IMR-90 (cell line): ENCODE results near the gene CFL2. TPM values are rescaled to one million over a fixed set of nuclear protein-coding genes. Genes with fewer than 3 reads are reported as not detected.
A peak's percentile ranks its signal among the peaks of the same experiment; 100 is the strongest.

Source experiments
- ATAC-seq: fragments of 200-7000 bp; cut with Tn5 transposase; 2 replicates; pipeline ENCODE4 v1.9.1; 2020; ENCODE audit warnings: low read depth, mild to moderate bottlenecking, moderate library complexity
- BruUV-seq: library from RNA; stranded (reverse); fragments of 400-500 nt; replicated peaks from 2 replicates; lab custom pipeline; 2021; lab: Mats Ljungman, UMichigan
- CTCF ChIA-PET: fragments of 300-600 bp; formaldehyde crosslinking; extraction: SDS; loops from one replicate; lab custom pipeline; 2021; ENCODE audit warnings: antibody characterized with exemption; lab: Yijun Ruan, JAX
- POLR2A ChIA-PET: fragments of 300-600 bp; sonication (Branson Sonifier 250); formaldehyde crosslinking; loops from one replicate; lab custom pipeline; 2022; ENCODE audit warnings: antibody characterized with exemption; ENCODE audit not compliant: unreplicated experiment; lab: Charles Lee
- DNase-seq: peaks from one replicate; pipeline ENCODE4 v3.0.0; 2013
- H2AFZ ChIP-seq: replicated peaks from 2 replicates; pipeline ENCODE3; 2013; ENCODE audit warnings: low read length, mild to moderate bottlenecking; ENCODE audit not compliant: poor library complexity
- H2AK5ac ChIP-seq: 2 replicates; pipeline ENCODE4 v1.6.1; 2013; ENCODE audit warnings: low read depth, low read length, inconsistent platforms
- H2AK9ac ChIP-seq: replicated peaks from 2 replicates; pipeline ENCODE3; 2013; ENCODE audit warnings: mild to moderate bottlenecking, low read depth, low read length, moderate library complexity; ENCODE audit not compliant: poor library complexity
- H2BK120ac ChIP-seq: 2 replicates; pipeline ENCODE4 v1.6.1; 2013; ENCODE audit warnings: low read depth, low read length, inconsistent platforms
- H2BK15ac ChIP-seq: 3 replicates; pipeline ENCODE4 v1.6.1; 2013; ENCODE audit warnings: low read depth, low read length, inconsistent platforms
- H2BK20ac ChIP-seq: 2 replicates; pipeline ENCODE4 v1.6.1; 2013; ENCODE audit warnings: low read depth, mild to moderate bottlenecking, inconsistent platforms, low read length, moderate library complexity
- H2BK5ac ChIP-seq: 2 replicates; pipeline ENCODE4 v1.6.1; 2013; ENCODE audit warnings: mild to moderate bottlenecking, low read depth, low read length, inconsistent platforms; ENCODE audit not compliant: poor library complexity, severe bottlenecking
- H3K14ac ChIP-seq: replicated peaks from 2 replicates; pipeline ENCODE4 v1.6.1; 2013; ENCODE audit warnings: low read depth, low read length, inconsistent platforms
- H3K18ac ChIP-seq: 2 replicates; pipeline ENCODE4 v1.6.1; 2013; ENCODE audit warnings: low read depth, low read length, control low read depth
- H3K23ac ChIP-seq: 2 replicates; pipeline ENCODE4 v1.6.1; 2013; ENCODE audit warnings: low read depth, low read length, inconsistent platforms
- H3K27ac ChIP-seq: 2 replicates; pipeline ENCODE4 v1.5.1; 2013; ENCODE audit warnings: mild to moderate bottlenecking, control low read depth, low read length; ENCODE audit not compliant: insufficient read depth
- H3K27me3 ChIP-seq: 2 replicates; pipeline ENCODE4 v1.6.1; 2013; ENCODE audit warnings: low read length; ENCODE audit not compliant: control insufficient read depth, insufficient read depth
- H3K36me3 ChIP-seq: 2 replicates; pipeline ENCODE4 v1.6.1; 2013; ENCODE audit warnings: low read length, mixed read lengths; ENCODE audit not compliant: control insufficient read depth, insufficient read depth
- H3K4ac ChIP-seq: 2 replicates; pipeline ENCODE4 v1.6.1; 2013; ENCODE audit warnings: low read depth, low read length, inconsistent platforms
- H3K4me1 ChIP-seq: 2 replicates; pipeline ENCODE4 v1.6.1; 2013; ENCODE audit warnings: low read length, mixed read lengths; ENCODE audit not compliant: control insufficient read depth, insufficient read depth
- H3K4me2 ChIP-seq: 2 replicates; pipeline ENCODE4 v1.6.1; 2013; ENCODE audit warnings: low read depth, mild to moderate bottlenecking, control low read depth, low read length, moderate library complexity
- H3K4me3 ChIP-seq: 2 replicates; pipeline ENCODE4 v1.5.1; 2013; ENCODE audit warnings: low read depth, mild to moderate bottlenecking, control low read depth, low read length, moderate library complexity; ENCODE audit not compliant: insufficient read depth
- H3K56ac ChIP-seq: 2 replicates; pipeline ENCODE4 v1.6.1; 2013; ENCODE audit warnings: low read length, inconsistent platforms; ENCODE audit not compliant: insufficient read depth; ENCODE audit errors: extremely low read depth
- H3K79me1 ChIP-seq, 2 experiments: 2 replicates each; pipeline ENCODE4 v1.6.1; 2013; ENCODE audit warnings: low read length in 2 of 2, inconsistent platforms in 1 of 2, low read depth in 1 of 2
- H3K9ac ChIP-seq: 2 replicates; pipeline ENCODE4 v1.6.1; 2013; ENCODE audit warnings: low read depth, low read length, control low read depth
- H3K9me1 ChIP-seq: 2 replicates; pipeline ENCODE4 v1.6.1; 2013; ENCODE audit warnings: low read length, inconsistent platforms; ENCODE audit not compliant: insufficient read depth
- H3K9me3 ChIP-seq: 2 replicates; pipeline ENCODE4 v1.6.1; 2013; ENCODE audit warnings: low read length; ENCODE audit not compliant: control insufficient read depth, insufficient read depth
- H4K20me1 ChIP-seq: 2 replicates; pipeline ENCODE4 v1.6.1; 2013; ENCODE audit warnings: low read length, inconsistent platforms; ENCODE audit not compliant: insufficient read depth
- H4K5ac ChIP-seq: 2 replicates; pipeline ENCODE4 v1.6.1; 2013; ENCODE audit warnings: mild to moderate bottlenecking, low read depth, low read length, control low read depth
- H4K8ac ChIP-seq, 2 experiments: 2 replicates each; pipeline ENCODE4 v1.6.1; 2013; ENCODE audit warnings: low read depth in 2 of 2, low read length in 2 of 2, control low read depth in 1 of 2, inconsistent platforms in 1 of 2
- H4K91ac ChIP-seq: 2 replicates; pipeline ENCODE4 v1.6.1; 2013; ENCODE audit warnings: low read depth, low read length, inconsistent platforms; ENCODE audit not compliant: insufficient read depth
- BHLHE40 ChIP-seq: fragments of 150-350 bp; IDR thresholded peaks from 2 replicates; pipeline ENCODE4 v1.6.1; 2016; ENCODE audit warnings: mild to moderate bottlenecking, low read depth, low read length
- CEBPB ChIP-seq: IDR thresholded peaks from 2 replicates; pipeline ENCODE4 v1.6.1; 2012; ENCODE audit warnings: low read depth, low read length, improper control_type of control experiment
- CHD1 ChIP-seq: IDR thresholded peaks from 2 replicates; pipeline ENCODE4 v1.6.1; 2012; ENCODE audit warnings: low read depth, low read length, improper control_type of control experiment
- MAZ ChIP-seq: IDR thresholded peaks from 2 replicates; pipeline ENCODE4 v1.6.1; 2012; ENCODE audit warnings: low read depth, mild to moderate bottlenecking, low read length, improper control_type of control experiment, moderate library complexity, borderline replicate concordance
- MXI1 ChIP-seq: IDR thresholded peaks from 2 replicates; pipeline ENCODE4 v1.6.1; 2012; ENCODE audit warnings: low read depth, mild to moderate bottlenecking, low read length, moderate library complexity, borderline replicate concordance
- POLR2A ChIP-seq: IDR thresholded peaks from 2 replicates; pipeline ENCODE4 v1.6.1; 2012; ENCODE audit warnings: mild to moderate bottlenecking, low read depth, low read length
- RCOR1 ChIP-seq: IDR thresholded peaks from 2 replicates; pipeline ENCODE4 v1.6.1; 2012; ENCODE audit warnings: mild to moderate bottlenecking, low read length, improper control_type of control experiment; ENCODE audit not compliant: insufficient replicate concordance
- WGBS, 2 experiments: methylation state at CpG; one replicate each; pipeline versions ENCODE4 v1.1.5 to v1.1.7; 2013; ENCODE audit warnings: missing lambda C conversion rate in 2 of 2; ENCODE audit not compliant: insufficient read length in 1 of 2; ENCODE audit errors: extremely low coverage in 2 of 2; 5-methylcytosine and 5-hydroxymethylcytosine counted together
- dilution Hi-C: fragments of 300-500 bp; cut with HindIII; formaldehyde crosslinking; loops from one replicate; pipeline ENCODE4 v1.14.3; 2018; ENCODE audit warnings: low sequenced_read_pairs; ENCODE audit not compliant: unreplicated experiment
- in situ Hi-C: fragments of 300-500 bp; cut with MboI; formaldehyde crosslinking; loops from 3 replicates; pipeline ENCODE4 v1.14.3; 2019; ENCODE audit warnings: low sequenced_read_pairs, inconsistent platforms, mixed read lengths
- intact Hi-C: fragments of 100-400 bp; cut with micrococcal nuclease; formaldehyde crosslinking; loops from 2 replicates; pipeline ENCODE4 v1.10.0; 2022
- polyA plus RNA-seq, 3 experiments: library from polyadenylated mRNA; depleted of rRNA; stranded (reverse); fragments of >200 nt; gene quantifications; 2 replicates each; pipeline ENCODE4 v1.2.3, GENCODE V29; 2012; ENCODE audit warnings: low replicate concordance in 1 of 3
- total RNA-seq: library from RNA; depleted of rRNA; stranded (reverse); fragments of >200 nt; gene quantifications from 2 replicates; pipeline ENCODE4 v1.2.3, GENCODE V29; 2012
- TF ChIP-seq, protein P1 (sequence below): conservative IDR thresholded peaks from 2 replicates; pipeline ENCODE4 v1.5.1; 2012; ENCODE audit warnings: mild to moderate bottlenecking, low read depth, low read length, improper control_type of control experiment
- TF ChIP-seq, protein P2 (sequence below): fragments of 150-350 bp; IDR thresholded peaks from 2 replicates; pipeline ENCODE4 v1.6.1; 2016; ENCODE audit warnings: low read depth, mild to moderate bottlenecking, low read length, moderate library complexity, borderline replicate concordance

CFL2 gene
- total and polyA plus RNA-seq, 2 of the 4 experiments (the other 2 are of a cell fraction): 106 to 151 TPM

DNA sequence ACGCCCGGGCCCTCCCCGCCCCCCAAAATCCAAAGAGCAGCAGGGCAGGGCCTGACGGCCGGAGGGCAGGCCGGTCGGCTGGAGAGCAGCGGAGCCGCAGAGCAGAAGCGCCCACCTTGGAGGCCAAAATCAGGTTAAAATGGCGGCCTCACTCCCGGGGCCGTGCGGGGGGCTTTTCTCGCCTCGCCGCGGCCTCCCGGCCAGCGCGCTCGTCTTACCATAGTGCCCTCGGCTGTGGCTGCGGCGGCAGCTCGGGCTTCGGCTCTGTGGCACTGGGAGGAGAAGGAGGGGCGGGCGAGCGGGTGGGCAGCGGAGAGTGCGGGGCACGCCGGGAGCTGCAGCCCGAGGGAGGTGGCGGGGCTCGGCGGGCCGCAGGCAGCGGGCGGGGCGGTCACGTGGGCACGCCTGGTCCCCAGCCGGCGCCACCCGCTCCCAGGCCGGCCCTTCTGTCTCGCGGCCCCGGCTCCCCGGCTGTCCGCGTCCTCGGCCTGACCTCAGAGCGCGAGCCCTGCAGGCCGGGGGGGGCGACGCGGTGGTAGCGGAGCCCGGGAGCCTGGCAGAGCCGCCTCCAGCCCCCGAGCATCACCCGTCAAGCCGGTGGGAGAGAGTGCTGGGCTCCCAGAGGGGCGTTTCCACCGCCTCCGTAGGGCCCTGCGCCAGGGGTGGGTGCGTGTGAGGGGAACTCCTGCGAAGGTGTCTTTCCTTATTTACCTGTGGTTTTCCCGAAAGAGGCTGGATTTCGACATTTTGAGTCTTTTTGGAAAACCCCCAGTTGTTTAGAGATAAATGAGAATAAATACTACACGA, at the start of gene CFL2 (continued):
- TF ChIP-seq, protein P1, sequence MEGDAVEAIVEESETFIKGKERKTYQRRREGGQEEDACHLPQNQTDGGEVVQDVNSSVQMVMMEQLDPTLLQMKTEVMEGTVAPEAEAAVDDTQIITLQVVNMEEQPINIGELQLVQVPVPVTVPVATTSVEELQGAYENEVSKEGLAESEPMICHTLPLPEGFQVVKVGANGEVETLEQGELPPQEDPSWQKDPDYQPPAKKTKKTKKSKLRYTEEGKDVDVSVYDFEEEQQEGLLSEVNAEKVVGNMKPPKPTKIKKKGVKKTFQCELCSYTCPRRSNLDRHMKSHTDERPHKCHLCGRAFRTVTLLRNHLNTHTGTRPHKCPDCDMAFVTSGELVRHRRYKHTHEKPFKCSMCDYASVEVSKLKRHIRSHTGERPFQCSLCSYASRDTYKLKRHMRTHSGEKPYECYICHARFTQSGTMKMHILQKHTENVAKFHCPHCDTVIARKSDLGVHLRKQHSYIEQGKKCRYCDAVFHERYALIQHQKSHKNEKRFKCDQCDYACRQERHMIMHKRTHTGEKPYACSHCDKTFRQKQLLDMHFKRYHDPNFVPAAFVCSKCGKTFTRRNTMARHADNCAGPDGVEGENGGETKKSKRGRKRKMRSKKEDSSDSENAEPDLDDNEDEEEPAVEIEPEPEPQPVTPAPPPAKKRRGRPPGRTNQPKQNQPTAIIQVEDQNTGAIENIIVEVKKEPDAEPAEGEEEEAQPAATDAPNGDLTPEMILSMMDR: no peak
- peak; percentile 75; the same call in 1 of the 2 replicates for TF ChIP-seq MAZ

DNA sequence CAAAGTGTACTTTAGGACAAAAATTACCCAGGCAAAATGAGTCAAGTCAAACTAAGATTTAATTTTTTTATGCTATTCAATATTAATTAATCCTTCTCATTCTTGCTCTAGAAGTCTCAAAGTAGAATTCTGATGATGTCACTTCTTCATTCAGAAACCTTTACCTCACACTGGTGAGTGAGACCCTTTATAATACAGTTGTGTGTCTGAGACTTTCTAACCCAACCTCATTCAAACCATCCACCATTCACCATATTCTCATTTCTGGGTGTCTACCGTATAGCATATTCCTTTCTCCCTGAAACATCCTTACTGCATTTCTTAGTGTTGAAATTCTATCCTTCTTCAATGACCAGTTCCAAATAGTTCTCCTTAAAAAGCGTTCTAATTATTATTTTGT, 40.8 kb upstream of the CFL2 start:
- no peak overlapping the region for H3K23ac ChIP-seq
- H3K9ac ChIP-seq: no peak overlapping the region
- H3K4me2 ChIP-seq: no peak overlapping the region
- no peak overlapping the region for H2AFZ ChIP-seq
- H4K5ac ChIP-seq: no peak overlapping the region
- no TSS peak for BruUV-seq
- no peak overlapping the region for H2BK20ac ChIP-seq
- H3K9me3 ChIP-seq: no peaks in the 10 kb centered on the region
- POLR2A ChIA-PET: no interaction called here
- no peaks in the 10 kb centered on the region; a peak in 1 of 4 replicates for H3K79me1 ChIP-seq
- no peak for ATAC-seq
- dilution Hi-C loops (no loop called here), intact Hi-C loops (no loop called here), in situ Hi-C loops (no loop called here)
- H3K27me3 ChIP-seq: no peaks in the 10 kb centered on the region
- no peak overlapping the region for H4K8ac ChIP-seq
- 100% methylated on average over 1 of the region's 2 CpGs; no CpG with 5 or more reads in 1 of the 2 experiments for WGBS, 2 experiments
- no peak overlapping the region for H3K18ac ChIP-seq
- H2BK15ac ChIP-seq: no peak overlapping the region
- no peak overlapping the region for H3K4ac ChIP-seq
- 0 out of 2 replicates have a peak, but pooled peaks cover 2% of the 10 kb centered on the region for H3K4me1 ChIP-seq
- no peak overlapping the region for H3K4me3 ChIP-seq
- no peak overlapping the region for H2AK5ac ChIP-seq
- TF ChIP-seq, protein P2, sequence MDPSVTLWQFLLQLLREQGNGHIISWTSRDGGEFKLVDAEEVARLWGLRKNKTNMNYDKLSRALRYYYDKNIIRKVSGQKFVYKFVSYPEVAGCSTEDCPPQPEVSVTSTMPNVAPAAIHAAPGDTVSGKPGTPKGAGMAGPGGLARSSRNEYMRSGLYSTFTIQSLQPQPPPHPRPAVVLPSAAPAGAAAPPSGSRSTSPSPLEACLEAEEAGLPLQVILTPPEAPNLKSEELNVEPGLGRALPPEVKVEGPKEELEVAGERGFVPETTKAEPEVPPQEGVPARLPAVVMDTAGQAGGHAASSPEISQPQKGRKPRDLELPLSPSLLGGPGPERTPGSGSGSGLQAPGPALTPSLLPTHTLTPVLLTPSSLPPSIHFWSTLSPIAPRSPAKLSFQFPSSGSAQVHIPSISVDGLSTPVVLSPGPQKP: no peak
- TF ChIP-seq BHLHE40 (no peak), CEBPB (no peak), CHD1 (no peak), MXI1 (no peak), POLR2A (no peak), RCOR1 (no peak)
- TF ChIP-seq, protein P1: no peak
- no peak overlapping the region for H2AK9ac ChIP-seq
- H4K20me1 ChIP-seq: no peaks in the 10 kb centered on the region
- H2BK5ac ChIP-seq: no peak overlapping the region
- no peak overlapping the region for H3K27ac ChIP-seq
- H4K91ac ChIP-seq: no peak overlapping the region
- CTCF ChIA-PET: no interaction called here
- peaks cover 12% of the 10 kb centered on the region for H3K36me3 ChIP-seq
- DNase-seq: no peak
- H3K56ac ChIP-seq: no peak overlapping the region
- no peak overlapping the region for H3K14ac ChIP-seq
- H3K9me1 ChIP-seq: 0 out of 2 replicates have a peak, but pooled peaks cover 2% of the 10 kb centered on the region
- H2BK120ac ChIP-seq: no peak overlapping the region
